SK-N-SH treated with all-trans-retinoic acid at 6 μM for 48 hours (cell line): Measurements from ENCODE around the gene CDC14A.

Source experiments
- ARNTL ChIP-seq: fragments of 450-650 bp; formaldehyde crosslinking; IDR thresholded peaks from 2 replicates; pipeline ENCODE4 v1.5.0; 2020; ENCODE audit warnings: low read depth, mild to moderate bottlenecking, moderate library complexity, borderline replicate concordance
- BACH2 ChIP-seq: fragments of 250-450 bp; sonication (Bioruptor Pico); IDR thresholded peaks from 2 replicates; pipeline ENCODE4 v1.9.0; 2021; ENCODE audit warnings: mild to moderate bottlenecking, borderline replicate concordance
- CREB5 ChIP-seq: fragments of 250-450 bp; sonication (Bioruptor Pico); IDR thresholded peaks from 2 replicates; pipeline ENCODE4 v1.5.1; 2020; ENCODE audit warnings: low read depth, mild to moderate bottlenecking, moderate library complexity
- CSDC2 ChIP-seq: fragments of 250-450 bp; sonication (Bioruptor Pico); IDR thresholded peaks from 2 replicates; pipeline ENCODE4 v1.5.0; 2020; ENCODE audit warnings: mild to moderate bottlenecking, moderate library complexity
- GLIS3 ChIP-seq: fragments of 250-450 bp; sonication (Bioruptor Pico); IDR thresholded peaks from 2 replicates; pipeline ENCODE4 v1.5.0; 2020; ENCODE audit warnings: mild to moderate bottlenecking, moderate library complexity
- OSR1 ChIP-seq: fragments of 250-450 bp; sonication (Bioruptor Pico); IDR thresholded peaks from 2 replicates; pipeline ENCODE4 v1.8.0; 2022; ENCODE audit warnings: moderate library complexity, mild to moderate bottlenecking, inconsistent platforms
- PATZ1 ChIP-seq: fragments of 250-450 bp; sonication (Bioruptor Pico); IDR thresholded peaks from 2 replicates; pipeline ENCODE4 v1.8.0; 2020; ENCODE audit warnings: mild to moderate bottlenecking, moderate library complexity, borderline replicate concordance
- PPARA ChIP-seq: fragments of 250-450 bp; sonication (Bioruptor Pico); IDR thresholded peaks from 2 replicates; pipeline ENCODE4 v1.5.0; 2020; ENCODE audit warnings: mild to moderate bottlenecking, borderline replicate concordance
- ZFP30 ChIP-seq: fragments of 450-650 bp; formaldehyde crosslinking; IDR thresholded peaks from 2 replicates; pipeline ENCODE4 v1.5.0; 2022; ENCODE audit warnings: mild to moderate bottlenecking, moderate library complexity
- ZNF8 ChIP-seq: fragments of 450-650 bp; formaldehyde crosslinking; IDR thresholded peaks from 2 replicates; pipeline ENCODE4 v1.5.0; 2020; ENCODE audit warnings: mild to moderate bottlenecking, moderate library complexity

- TF ChIP-seq OSR1 (CRISPR knock-in tag) (no peak), PPARA (CRISPR knock-in tag) (no peak), BACH2 (CRISPR knock-in tag) (no peak), ZNF8 (CRISPR knock-in tag) (no peak), ARNTL (CRISPR knock-in tag) (no peak), GLIS3 (CRISPR knock-in tag) (no peak), PATZ1 (CRISPR knock-in tag) (no peak), CSDC2 (CRISPR knock-in tag) (no peak), ZFP30 (CRISPR knock-in tag) (no peak), CREB5 (CRISPR knock-in tag) (no peak)
These were observed 62.6 kb downstream of the CDC14A start for GRCh38 chr1:100414693-100415497.
